Hepatocyte (in vitro differentiated cells): ENCODE measurements around the gene RPS6KA2.

Experiments
- CTCF ChIP-seq: fragments of 200-600 bp; sonication (generic); IDR thresholded peaks from 2 replicates; pipeline ENCODE4 v1.5.1; 2016; ENCODE audit warnings: antibody characterized with exemption, mild to moderate bottlenecking; ENCODE audit not compliant: poor library complexity
- EZH2 ChIP-seq: fragments of 200-600 bp; sonication (generic); IDR thresholded peaks from 2 replicates; pipeline ENCODE4 v1.6.1; 2016; ENCODE audit warnings: antibody characterized with exemption, mild to moderate bottlenecking, borderline replicate concordance
- EZH2phosphoT487 ChIP-seq: fragments of 200-600 bp; sonication (generic); IDR thresholded peaks from one replicate; pipeline ENCODE4 v1.6.1; 2018; ENCODE audit warnings: antibody characterized with exemption, mild to moderate bottlenecking, low read depth, moderate library complexity; ENCODE audit not compliant: unreplicated experiment, severe bottlenecking

- TF ChIP-seq EZH2 = no peak
- no peak for TF ChIP-seq CTCF
- TF ChIP-seq EZH2phosphoT487 = no peak
Observed at GRCh38 chr6:166463359-166464067, 163.5 kb downstream of the RPS6KA2 start.
